Right lobe of liver (tissue), 4 donors: ENCODE measurements around the gene MAML2.

Experiments used
- POLR2A ChIP-seq: fragments of 450-650 bp; IDR thresholded peaks from one replicate; pipeline ENCODE4 v1.6.1; 2017; ENCODE audit warnings: antibody characterized with exemption, mild to moderate bottlenecking
- TF ChIP-seq, protein P1 (sequence below), 4 donors: fragments of 200-600 bp in 3 of 4; fragments of 450-650 bp in 1 of 4; IDR thresholded peaks; one replicate each; pipeline versions ENCODE4 v1.5.1 to v1.8.0; 2016 to 2022; ENCODE audit warnings: antibody characterized with exemption in 4 of 4, mild to moderate bottlenecking in 2 of 4
- donor health status: DM: no; HTN: no; CAD: no.
- donor health status: DM: no; HTN: no; CAD: no.
- donor health status: DM: no; HTN: yes; CAD: no.

DNA sequence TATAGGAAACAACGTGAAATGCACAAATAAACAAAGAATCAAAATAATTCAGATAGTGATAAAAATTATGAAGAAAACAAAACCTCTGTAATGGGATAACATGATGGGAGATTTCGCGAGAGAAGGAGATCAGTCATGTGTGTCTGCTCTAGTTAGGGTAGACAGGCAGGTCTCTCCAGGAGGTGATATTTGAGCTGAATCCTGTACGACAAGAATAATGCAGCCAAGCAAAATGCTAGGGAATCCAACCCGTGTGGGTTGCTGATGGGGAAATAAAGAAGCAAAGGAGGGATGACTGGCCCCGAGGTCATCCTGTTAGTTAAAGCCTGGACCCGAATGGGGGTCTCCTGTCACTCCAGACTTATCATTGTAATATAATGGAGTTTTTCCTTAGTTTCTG is 16.0 kb downstream of the MAML2 start:
- TF ChIP-seq, protein P1, sequence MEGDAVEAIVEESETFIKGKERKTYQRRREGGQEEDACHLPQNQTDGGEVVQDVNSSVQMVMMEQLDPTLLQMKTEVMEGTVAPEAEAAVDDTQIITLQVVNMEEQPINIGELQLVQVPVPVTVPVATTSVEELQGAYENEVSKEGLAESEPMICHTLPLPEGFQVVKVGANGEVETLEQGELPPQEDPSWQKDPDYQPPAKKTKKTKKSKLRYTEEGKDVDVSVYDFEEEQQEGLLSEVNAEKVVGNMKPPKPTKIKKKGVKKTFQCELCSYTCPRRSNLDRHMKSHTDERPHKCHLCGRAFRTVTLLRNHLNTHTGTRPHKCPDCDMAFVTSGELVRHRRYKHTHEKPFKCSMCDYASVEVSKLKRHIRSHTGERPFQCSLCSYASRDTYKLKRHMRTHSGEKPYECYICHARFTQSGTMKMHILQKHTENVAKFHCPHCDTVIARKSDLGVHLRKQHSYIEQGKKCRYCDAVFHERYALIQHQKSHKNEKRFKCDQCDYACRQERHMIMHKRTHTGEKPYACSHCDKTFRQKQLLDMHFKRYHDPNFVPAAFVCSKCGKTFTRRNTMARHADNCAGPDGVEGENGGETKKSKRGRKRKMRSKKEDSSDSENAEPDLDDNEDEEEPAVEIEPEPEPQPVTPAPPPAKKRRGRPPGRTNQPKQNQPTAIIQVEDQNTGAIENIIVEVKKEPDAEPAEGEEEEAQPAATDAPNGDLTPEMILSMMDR (IDR thresholded peaks at IDR 0.05), result no peak
- TF ChIP-seq POLR2A, result no peak
